Measurements from ENCODE around the gene CACNA1C.
A peak's percentile ranks its signal among the peaks of the same experiment; 100 is the strongest.

The CACNA1C gene

DNA sequence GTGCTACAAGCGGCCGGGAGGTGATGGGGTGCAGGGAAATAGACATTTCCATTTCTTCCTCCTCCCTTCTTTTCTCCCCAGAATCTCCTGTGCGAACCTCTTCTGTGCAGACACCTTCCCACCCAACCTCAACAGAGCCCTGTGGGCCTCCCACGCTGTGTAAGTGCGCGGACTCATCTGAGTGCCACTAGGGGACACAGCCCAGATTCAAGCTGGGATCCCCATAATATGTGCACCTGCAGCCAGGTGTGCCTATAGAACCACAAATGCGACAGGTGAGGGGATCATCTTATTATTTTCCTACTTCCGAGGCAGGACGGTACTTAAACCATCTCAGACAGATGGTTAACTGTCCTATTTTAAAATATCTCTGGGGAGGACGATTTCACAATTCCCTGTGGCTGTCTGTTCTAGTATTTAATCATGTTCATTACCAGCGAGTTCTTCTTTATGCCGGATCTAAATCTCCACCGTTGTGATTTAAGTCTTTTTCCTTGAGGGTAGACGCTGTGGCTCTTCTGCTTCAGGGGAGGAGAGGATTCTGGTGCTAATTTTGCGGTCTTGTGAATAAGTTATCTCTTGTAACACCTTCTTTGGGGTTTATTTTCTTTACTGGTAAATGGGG is 17.2 kb upstream of the CACNA1C start:
- no peak for DNase-seq (ENCODE audit: low read depth)

DNA sequence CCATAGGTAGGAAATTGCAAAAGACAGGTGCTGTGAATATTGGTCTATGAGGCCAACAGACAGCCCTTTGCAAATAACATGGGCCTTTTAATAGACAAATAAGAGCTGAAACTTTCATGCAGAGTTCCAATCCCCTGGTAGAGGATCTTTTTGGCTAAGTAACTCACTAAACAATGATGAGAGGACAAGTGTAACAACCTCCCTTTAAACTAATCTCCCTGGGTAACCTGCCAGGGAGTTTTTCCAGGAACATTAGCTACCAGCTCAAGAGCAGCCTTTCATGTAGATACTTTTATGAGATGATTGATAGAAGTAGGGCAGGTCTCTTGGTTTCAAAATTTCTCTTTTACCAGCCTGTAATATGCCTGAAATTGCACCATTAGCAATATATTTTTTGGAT is 13.8 kb upstream of the CACNA1C start:
- no peak for DNase-seq (ENCODE audit: low read depth)

DNA sequence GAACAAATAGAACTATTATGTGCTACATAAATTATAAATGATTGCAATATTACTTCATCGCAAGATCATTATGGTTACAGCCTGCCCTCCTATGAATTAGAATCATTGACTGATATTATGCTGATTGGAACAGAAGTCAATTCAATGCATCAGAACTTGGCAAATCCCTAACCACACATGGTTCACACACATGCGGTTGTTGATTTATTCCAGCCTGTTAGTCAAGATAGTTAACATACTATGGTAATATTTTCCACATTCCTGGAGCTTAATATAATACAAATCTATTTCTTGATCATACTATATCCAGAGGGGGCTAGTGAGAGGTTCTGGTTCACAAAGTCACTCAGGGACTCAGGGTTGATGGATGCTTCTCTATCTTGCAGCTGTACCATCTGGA is 9.7 kb upstream of the CACNA1C start:
- no peak for DNase-seq (ENCODE audit: low read depth)

DNA sequence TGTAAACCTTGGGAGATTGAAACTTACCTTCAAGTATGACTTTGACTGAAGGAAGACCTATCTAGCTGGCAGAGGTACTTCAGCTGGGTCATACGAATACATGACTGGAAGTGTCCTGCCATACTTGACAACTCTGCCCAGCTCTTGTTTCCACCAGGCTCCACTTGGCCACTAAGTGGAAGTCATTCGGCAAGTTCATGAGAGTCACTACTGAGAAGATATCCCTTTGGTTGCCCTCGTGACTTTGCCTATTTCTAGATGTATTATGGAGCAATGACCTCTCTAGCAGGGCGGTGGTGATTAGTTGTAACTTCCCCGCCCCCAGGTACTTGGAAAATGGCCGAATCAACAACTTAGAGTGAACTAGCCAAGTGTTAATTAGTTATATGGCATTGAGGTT is 8.6 kb upstream of the CACNA1C start:
- no peak for DNase-seq (ENCODE audit: low read depth)

DNA sequence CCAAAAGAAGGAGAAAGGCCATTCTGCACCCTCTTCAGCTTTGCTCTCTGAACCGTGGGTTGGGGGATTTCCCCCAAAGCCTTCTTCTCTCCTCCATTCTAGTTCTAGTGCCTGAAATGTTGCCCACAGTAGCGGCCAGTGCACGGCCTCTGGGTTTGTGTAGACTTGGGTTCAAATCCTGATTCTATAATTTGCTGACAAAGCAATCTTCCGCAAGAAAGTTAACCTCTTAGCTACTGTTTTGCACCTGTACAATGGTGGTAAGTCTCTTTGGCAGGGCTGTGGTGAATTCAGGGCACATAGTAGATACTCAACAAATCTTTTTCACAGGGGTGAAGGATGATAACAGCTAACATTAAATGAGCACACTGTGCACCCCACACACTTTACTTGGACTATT is 5.8 kb upstream of the CACNA1C start:
- no peak for DNase-seq (ENCODE audit: low read depth)

- DNase-seq (ENCODE audit: low read depth): no peak
Measured at GRCh38 chr12:2047752-2048151, 5.0 kb upstream of the CACNA1C start.

DNA sequence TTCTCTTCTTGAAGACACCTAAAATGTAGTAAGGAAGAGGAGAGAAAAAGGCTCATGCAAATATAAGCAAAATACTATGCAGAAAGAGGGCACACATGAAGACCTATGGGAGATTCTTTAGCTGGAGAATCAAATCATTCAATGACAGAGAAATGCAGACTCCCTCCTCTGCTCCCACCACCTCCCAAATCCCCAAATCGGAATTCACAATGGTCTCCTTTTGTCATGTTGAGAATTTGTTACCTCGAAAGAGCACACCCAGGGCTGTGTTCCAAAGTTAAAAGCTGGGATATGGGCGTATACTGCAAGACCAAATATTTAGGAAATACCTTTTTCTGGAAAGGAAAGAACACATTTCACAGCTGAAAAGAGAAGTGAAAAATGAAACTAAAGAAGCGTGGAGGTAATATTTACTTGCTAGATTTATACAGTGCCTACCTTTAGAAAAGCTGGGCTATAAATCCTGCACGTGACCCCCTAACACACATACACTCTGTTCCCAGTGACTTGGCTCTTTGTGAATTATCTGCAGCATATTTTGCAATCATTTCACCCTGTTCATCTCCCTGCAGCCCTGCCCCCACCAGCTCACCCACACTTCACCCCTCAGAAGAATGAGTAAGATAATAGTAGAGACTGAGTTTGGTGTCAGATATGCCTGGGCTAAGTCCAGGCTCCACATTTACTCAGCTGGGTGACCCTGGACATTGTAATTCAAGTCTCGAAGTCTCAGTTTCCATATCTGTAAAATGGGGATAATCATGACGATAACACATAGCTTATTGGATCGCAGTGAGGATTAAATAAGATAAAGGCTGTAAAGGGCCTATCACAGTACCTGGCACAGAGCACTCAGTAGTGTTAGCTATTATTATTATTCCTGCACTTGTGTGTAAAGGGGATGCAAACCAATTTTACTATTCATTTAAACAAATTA is 2.9 kb upstream of the CACNA1C start:
- no peak for DNase-seq (ENCODE audit: low read depth)

DNA sequence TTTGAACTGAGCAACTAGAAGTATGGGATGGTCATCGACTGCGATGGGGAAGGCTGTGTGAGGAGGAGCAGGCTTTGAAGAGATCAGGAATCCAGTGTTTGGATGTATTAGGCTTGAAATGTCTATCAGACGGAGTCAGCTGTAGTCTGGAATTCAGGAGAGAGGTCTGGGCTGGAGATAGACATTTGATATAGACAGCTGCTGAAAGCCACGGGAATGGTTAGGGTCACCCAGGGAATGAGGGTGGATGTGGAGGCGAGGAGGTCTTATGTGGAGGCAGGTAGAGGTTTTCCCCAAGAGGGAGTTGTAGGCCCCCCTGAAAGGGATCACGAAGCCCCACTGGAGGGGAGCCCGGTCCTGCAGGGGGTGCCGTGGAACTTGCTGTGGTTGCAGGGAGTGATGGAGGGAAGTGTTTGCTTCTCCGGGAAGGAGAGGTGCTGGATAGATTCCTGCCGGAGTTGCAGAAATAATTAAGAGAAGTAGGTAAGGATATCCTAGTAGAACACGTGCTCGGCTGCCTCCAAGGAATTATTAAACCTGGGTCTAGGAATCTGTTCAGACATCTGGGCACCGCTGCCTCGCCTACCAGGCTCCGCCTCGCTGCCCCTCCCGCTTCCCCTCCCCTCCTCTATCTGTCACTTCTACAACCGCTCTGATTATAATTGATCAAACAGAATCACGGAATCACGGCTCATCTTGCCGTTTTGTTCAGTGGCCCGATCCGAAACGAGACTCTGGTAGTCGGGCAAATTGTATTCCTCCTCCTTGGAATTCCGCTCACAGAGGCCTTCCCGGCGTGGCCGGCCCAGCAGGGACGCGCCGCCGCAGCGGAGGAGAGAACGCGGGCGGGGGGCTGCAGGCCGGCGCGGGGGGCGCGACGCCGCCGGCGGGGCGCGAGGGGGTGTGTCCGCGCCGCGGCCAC is 826 bp upstream of the CACNA1C start:
- no peak for DNase-seq (ENCODE audit: low read depth)

DNA sequence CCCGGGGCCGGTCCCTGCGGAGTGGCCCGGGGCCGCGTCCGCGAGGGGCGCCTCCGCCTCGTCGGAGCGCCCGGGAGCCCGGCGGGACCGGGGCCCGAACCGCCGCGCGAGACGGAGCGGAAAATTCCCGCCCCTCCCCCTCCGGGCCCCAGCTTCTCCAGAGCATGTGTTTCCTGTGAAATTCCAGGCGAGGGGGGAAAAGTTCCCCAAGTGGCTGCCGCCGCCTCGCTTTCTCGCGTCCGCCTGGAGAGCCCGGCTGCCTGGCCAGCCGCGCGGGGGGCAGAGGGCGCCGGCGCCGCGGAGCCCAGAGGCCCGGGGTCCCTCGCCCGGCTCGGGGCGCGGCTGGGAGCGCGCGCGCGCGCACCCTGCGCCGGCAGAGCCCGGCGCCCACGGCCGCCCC is 904 bp downstream of the CACNA1C start:
- peak; percentile 30 for DNase-seq (ENCODE audit: low read depth)

DNA sequence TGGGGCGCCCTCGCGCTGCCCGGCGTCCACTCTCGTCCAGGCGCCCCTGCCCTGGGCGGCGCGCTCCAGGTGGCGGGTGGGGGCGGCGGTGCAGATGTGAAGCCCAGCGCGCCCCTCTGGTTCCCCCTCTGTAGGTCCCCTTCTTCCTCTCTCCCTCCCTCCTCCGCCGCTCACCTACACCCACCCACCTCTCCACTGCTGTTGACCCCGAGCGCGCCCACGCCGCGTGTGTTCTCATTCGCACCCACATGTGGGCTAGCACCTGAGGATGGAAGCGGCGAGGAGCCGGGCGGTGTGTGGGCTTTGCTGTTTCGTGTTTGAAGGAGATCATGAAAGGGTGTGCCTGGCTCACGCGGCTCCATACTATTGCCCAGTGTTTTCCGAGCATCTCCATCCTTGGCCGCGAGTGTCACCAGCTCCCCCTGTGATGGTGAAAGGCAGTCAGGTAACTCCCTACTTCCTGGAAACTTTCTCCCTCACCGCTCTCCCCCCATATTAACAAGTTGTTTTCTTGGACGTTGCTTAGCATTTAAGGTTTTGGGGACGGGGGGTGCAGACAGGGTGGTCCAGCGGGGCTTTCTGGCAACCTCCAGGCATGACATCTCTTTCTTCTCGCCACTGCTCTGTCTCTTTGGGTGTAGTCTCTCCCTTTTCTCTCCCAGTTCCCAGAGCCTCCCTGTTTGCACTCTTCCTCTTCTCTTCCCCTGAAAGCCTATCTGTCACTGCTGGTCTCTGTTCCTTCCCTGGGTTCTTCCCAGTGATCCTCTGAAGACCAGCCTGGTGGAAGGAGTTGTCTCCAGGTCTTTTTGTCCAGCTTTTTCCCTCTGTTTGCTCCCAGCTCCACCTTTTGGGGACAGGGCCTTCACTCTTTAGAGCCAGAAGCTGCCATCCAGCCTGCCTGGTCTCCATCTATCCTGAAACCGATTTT is 1.6 kb downstream of the CACNA1C start:
- DNase-seq (ENCODE audit: low read depth): no peak

DNA sequence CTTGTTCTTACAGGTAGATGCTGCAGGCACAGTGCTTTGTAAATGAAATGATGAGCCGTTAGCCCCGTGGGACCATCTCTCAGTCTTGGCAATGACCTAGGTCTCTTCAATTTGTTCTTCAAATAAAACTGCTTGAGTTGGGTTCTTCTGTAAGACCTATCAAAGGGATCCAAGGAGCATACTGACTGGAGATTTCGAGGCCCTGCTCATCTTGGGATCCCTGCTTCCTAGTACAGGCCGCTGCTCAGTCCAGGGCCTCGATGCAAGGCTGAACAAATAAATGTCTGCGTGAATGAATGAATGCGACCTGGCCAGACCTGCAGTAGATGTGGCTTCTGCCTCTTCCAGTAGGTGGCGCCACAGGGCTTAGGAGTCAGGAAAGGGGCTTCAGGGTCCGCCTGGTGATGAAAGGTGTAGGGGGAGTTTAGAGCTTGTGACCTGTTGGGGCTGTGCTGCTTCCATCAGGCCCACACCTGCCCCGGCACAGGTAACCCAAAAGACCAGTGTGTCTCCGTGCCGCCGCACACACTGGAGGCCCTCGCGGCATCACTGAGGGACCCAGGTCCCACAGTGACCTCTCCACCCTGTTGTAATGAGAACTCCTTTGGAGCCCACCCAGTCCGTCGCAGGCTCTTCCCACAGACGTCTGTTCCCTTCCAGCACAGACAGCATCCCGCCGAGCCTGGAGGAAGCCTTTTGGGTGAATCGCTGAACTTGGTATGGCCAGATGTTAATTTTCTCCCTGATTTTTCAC is 4.4 kb downstream of the CACNA1C start:
- peak; percentile 61 for DNase-seq (ENCODE audit: low read depth)

DNA sequence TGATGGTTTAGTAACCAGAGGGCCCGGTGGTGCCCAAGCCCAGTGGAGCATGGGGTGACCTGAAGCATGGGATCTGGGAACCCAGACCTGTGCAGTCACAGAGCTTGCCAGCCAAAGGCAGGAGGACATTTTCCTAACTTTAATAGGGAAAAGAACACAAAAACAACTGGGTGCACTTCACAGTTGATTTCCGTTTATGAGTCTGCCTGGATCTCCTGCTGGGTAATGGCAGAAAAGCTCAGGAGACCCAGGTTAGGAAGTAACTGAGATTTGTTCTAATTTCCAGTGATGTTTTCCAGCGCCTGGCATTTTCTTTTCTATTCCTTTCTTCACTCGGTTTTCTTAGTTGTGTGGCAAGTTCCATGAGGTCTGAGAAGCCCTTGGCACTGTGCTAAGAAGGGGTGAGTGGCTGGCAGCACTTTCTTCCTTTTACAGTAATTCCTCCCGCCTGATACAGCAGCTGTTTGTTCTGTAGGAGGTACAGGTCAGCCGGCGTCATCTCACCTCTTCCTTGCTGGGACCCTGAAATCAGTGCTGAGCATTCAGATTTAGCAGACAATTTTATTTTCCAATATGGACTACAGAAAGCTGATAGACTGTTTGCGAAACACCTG is 5.1 kb downstream of the CACNA1C start:
- no peak for DNase-seq (ENCODE audit: low read depth)

DNA sequence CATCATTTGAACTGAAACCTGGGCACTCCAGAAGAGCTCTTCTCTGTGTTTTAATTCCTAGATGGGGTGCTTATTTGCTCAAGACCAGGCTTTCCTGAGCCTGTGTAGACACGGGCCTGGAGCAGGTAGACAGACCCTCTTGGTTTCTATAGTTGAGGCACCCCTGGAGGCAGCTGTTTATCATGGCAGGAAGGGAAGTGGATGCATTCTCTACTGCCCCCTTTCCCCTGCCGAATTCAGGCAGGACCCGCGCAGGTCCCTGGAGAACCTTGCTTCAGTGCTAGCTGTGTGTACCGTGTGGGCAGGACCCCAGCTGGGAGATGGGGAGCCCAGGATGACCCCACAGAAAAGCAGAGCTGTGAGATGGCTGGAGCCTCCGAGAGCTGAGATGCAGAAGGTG is 6.0 kb downstream of the CACNA1C start:
- no peak for DNase-seq (ENCODE audit: low read depth)

DNA sequence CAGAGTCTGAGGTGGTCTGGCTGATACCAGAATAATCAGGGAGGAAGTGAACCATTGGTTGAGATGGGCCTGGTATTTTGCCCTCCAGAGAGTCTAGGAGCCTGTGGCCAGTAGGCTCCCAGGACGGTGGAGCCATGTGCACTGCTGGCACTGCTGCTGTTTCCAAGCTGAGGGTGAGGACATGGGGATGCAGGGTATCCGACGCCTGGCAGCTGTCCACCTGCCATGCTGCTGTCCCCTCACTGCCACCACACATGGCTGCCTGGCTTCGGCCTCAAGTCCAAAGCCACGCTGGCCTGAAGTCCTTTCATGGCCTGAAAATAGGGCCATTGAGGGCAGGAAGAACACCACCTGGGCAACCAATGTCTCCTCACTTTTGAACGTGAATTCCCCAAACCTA is 8.6 kb downstream of the CACNA1C start:
- DNase-seq (ENCODE audit: low read depth): no peak

DNA sequence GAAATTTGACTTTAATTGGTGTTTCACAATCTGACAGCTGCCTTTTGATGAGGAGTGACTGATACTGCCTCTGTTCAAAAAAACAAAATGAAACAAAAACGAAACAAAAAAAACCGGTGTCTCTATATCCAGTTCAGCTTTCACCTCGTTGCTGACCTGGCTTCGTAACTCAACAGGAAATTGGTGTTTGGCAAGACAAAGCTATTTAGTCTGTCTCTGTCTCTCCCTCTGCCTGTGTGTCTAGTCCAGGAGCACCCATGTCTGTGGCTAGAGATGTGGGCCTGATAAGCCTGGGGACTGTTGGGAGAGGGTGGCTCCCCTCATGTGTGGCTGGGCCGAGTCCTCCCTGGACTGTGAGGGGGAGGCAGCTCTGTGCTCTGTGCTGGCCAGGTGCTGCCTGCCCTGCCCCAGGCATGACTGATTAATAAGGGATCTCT is 11.3 kb downstream of the CACNA1C start:
- DNase-seq (ENCODE audit: low read depth): peak; percentile 42

DNA sequence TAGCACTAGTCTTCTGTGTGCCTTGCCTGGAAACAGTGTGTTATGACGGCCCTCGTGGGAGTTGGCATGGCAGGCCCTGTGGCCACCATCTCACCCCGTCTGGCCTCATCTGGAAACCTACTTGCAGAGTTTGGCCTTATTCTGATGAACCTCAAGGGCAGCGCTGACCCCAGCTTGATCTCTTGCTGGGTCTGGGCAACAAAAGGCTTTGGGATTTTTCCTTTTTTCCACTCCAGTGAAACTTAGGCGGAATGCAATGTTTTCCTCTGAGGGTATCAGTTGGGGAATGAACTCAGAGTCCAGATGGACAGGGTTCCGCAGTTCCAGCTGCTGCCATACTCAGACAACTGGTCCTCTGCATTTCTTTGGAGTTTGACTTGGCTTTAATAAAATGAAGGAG is 15.9 kb downstream of the CACNA1C start:
- DNase-seq (ENCODE audit: low read depth): no peak

DNA sequence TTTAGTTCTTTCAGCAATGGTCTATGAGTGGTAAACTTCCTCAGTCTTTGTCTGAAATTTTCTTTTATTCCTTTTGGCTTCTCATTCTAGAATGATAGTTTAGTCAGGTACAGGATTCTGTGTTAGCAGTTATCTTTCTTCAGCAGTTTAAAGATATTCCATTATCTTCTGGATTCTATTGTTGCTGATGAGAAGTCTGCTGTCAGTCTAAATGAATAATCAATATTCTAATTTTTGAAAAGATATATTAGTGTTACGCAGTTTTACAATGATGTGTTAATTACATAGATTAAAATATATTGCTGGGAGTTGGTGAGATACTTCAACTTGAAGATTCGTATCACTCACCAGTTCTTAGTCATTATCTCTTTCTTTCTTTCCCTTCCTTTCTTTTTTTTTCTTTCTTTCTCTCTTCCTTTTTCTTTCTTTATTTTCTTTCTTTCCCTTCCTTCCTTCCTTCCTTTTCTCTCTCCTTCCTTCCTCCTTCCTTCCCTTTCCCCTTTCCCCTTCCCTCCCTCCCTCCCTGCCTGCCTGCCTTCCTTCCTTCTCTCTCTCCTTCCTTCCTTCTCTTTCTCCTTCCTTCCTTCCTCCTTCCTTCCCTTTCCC is 17.8 kb downstream of the CACNA1C start:
- no peak for DNase-seq (ENCODE audit: low read depth)

DNA sequence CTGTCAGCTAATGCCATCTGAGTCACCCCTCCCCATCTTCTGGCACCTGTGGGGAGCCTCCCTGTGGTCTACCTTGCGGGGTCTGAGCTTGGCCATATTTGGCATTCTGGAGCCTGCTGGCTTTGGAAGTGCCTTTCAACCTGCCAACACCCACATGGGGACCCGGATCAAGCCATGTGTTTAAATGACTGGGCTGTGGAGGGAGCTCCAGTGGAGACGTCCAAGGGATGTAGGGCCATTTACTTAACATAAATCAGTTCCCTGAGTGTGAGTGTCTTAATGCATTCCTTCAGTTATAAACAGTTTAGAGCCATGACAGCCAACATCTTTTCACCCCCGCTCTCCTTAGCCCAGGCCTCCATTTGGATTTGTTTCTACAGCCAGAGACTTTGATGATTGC is 22.0 kb downstream of the CACNA1C start:
- DNase-seq (ENCODE audit: low read depth): no peak

- no peak for DNase-seq (ENCODE audit: low read depth)
Measured at GRCh38 chr12:2075508-2076195, 22.9 kb downstream of the CACNA1C start.
